Smooth muscle cell (in vitro differentiated cells): ENCODE measurements around the gene METTL27. TPM values are rescaled to one million over a fixed set of nuclear protein-coding genes. Genes with fewer than 3 reads are reported as not detected.
A peak's percentile ranks its signal among the peaks of the same experiment; 100 is the strongest.

Experiments
- DNase-seq: peaks from one replicate; lab custom pipeline; 2025; ENCODE audit not compliant: unreplicated experiment; lab: John Stamatoyannopoulos, UW
- H2AFZ ChIP-seq: fragments of 200-600 bp; sonication (generic); 2 replicates; pipeline ENCODE4 v1.6.0; 2016; ENCODE audit warnings: antibody characterized with exemption, low read depth, mild to moderate bottlenecking
- H3F3A ChIP-seq: fragments of 200-600 bp; sonication (generic); 2 replicates; pipeline ENCODE4 v1.6.0; 2017; ENCODE audit warnings: antibody characterized with exemption, low read depth
- H3K27ac ChIP-seq: fragments of 200-600 bp; sonication (generic); 2 replicates; pipeline ENCODE4 v1.5.1; 2016; ENCODE audit warnings: low read depth, mild to moderate bottlenecking
- H3K27me3 ChIP-seq: fragments of 200-600 bp; sonication (generic); 2 replicates; pipeline ENCODE4 v1.6.1; 2016; ENCODE audit warnings: low read depth, mild to moderate bottlenecking
- H3K36me3 ChIP-seq: fragments of 200-600 bp; sonication (generic); 2 replicates; pipeline ENCODE4 v1.5.1; 2016; ENCODE audit warnings: low read depth
- H3K4me1 ChIP-seq: fragments of 200-600 bp; sonication (generic); 2 replicates; pipeline ENCODE4 v1.5.1; 2016; ENCODE audit warnings: low read depth
- H3K4me2 ChIP-seq: fragments of 200-600 bp; sonication (generic); 2 replicates; pipeline ENCODE4 v1.6.0; 2016; ENCODE audit warnings: mild to moderate bottlenecking
- H3K4me3 ChIP-seq: fragments of 200-600 bp; sonication (generic); 2 replicates; pipeline ENCODE4 v1.5.1; 2016; ENCODE audit warnings: mild to moderate bottlenecking
- H3K79me2 ChIP-seq: fragments of 200-600 bp; sonication (generic); 2 replicates; pipeline ENCODE4 v1.6.0; 2016; ENCODE audit warnings: low read depth, mild to moderate bottlenecking
- H3K9ac ChIP-seq: fragments of 200-600 bp; sonication (generic); 2 replicates; pipeline ENCODE4 v1.6.0; 2016; ENCODE audit warnings: low read depth
- H3K9me3 ChIP-seq: fragments of 200-600 bp; sonication (generic); replicated peaks from 2 replicates; pipeline ENCODE4 v1.5.1; 2016; ENCODE audit warnings: low read depth
- H4K20me1 ChIP-seq: fragments of 200-600 bp; sonication (generic); 2 replicates; pipeline ENCODE4 v1.6.0; 2016; ENCODE audit warnings: low read depth
- WGBS: methylation state at CpG from one replicate; pipeline ENCODE4 v1.1.7; 2016; ENCODE audit warnings: low lambda C conversion rate; 5-methylcytosine and 5-hydroxymethylcytosine counted together
- polyA plus RNA-seq: library from polyadenylated mRNA; unstranded; fragments of >200 nt; fragmentation: Nextera tagmentation; extraction: Ambion mirVana; gene quantifications from 2 replicates; pipeline ENCODE4 v1.2.1, GENCODE V29; 2016
- total RNA-seq: library from RNA; depleted of rRNA; stranded (reverse); fragments of >200 nt; gene quantifications from 2 replicates; pipeline ENCODE4 v1.2.3, GENCODE V29; 2014
- TF ChIP-seq, protein P1 (sequence below): fragments of 200-600 bp; sonication (generic); IDR thresholded peaks from 2 replicates; pipeline ENCODE4 v1.5.1; 2017; ENCODE audit warnings: borderline replicate concordance, mild to moderate bottlenecking, antibody characterized with exemption; ENCODE audit not compliant: insufficient read depth, poor library complexity, severe bottlenecking

METTL27 gene
- total and polyA plus RNA-seq, 2 experiments from 2014 or later = 0.54 to 4.1 TPM

DNA sequence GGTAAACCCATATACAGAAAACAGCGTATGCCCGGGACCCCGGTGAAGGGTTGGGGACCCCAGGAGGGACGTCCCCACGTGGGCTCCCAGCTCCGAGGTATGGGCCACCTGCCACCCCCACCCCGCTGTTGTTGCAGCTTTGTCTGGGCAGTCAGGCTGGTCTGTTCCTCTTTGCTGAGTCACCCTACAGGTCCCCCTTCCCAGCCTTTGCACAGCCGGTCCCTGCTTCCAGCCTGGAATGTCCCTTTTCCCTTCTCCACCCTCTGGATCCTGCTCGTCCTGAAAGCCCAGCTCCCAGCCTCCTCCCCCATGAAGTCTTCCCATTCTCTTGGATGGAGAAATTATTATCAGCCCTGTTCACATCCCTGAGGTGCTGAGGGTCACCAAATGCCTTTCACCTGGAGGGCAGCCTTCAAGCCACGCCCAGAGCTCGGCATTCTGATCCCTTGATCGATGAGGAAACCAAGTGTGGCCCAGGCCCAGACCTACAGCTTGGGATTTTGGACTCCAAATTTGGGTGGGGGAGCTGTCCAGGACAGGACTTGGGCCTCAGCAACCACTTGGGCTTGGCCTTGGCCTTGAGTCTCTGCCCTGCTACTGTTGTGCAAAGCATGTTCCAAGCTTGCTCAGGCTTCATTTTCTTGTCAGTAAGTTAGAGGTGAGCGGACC, 8.9 kb downstream of the METTL27 start:
- no peaks in the 10 kb centered on the region for H3K9me3 ChIP-seq
- DNase-seq = no peak
- H4K20me1 ChIP-seq = peaks cover 4% of the 10 kb centered on the region
- H3K4me1 ChIP-seq = peaks cover 7% of the 10 kb centered on the region
- no peak overlapping the region for H3K9ac ChIP-seq
- TF ChIP-seq, protein P1, sequence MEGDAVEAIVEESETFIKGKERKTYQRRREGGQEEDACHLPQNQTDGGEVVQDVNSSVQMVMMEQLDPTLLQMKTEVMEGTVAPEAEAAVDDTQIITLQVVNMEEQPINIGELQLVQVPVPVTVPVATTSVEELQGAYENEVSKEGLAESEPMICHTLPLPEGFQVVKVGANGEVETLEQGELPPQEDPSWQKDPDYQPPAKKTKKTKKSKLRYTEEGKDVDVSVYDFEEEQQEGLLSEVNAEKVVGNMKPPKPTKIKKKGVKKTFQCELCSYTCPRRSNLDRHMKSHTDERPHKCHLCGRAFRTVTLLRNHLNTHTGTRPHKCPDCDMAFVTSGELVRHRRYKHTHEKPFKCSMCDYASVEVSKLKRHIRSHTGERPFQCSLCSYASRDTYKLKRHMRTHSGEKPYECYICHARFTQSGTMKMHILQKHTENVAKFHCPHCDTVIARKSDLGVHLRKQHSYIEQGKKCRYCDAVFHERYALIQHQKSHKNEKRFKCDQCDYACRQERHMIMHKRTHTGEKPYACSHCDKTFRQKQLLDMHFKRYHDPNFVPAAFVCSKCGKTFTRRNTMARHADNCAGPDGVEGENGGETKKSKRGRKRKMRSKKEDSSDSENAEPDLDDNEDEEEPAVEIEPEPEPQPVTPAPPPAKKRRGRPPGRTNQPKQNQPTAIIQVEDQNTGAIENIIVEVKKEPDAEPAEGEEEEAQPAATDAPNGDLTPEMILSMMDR = no peak
- no peaks in the 10 kb centered on the region for H3K79me2 ChIP-seq
- H3K4me3 ChIP-seq = peak overlapping the region; percentile 60
- H3K27me3 ChIP-seq = no peaks in the 10 kb centered on the region
- no peaks in the 10 kb centered on the region for H3K36me3 ChIP-seq
- no peak overlapping the region for H2AFZ ChIP-seq
- H3K4me2 ChIP-seq = no peak overlapping the region
- H3K27ac ChIP-seq = peak overlapping the region; percentile 38
- WGBS = 52% methylated on average over 11 of the region's 13 CpGs
- no peaks in the 10 kb centered on the region for H3F3A ChIP-seq

DNA sequence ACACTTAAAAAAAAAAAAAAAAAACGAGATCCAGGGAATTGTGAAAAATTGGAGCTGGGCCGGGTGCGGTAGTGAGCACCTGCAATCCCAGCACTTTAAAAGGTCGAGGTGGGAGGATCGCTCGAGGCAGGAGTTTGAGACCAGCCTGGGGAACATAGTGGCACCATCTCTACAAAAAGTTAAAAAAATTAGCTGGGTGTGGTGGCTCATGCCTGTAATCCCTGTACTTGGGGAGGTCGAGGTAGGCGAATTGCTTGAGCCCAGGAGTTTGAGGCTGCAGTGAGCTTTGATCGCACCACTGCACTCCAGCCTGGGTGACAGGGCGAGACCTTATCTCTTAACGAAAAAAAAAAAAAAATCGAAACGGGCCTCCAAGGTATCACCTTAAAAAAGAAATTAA, 9.5 kb downstream of the METTL27 start:
- Histone ChIP-seq H3K4me2 (peak overlapping the region; percentile 75), H3K9ac (no peak overlapping the region), H3F3A (no peaks in the 10 kb centered on the region), H3K79me2 (no peaks in the 10 kb centered on the region), H3K4me1 (peaks cover 7% of the 10 kb centered on the region), H3K36me3 (no peaks in the 10 kb centered on the region), H3K27me3 (no peaks in the 10 kb centered on the region), H3K4me3 (peak overlapping the region; percentile 60), H3K9me3 (no peaks in the 10 kb centered on the region), H3K27ac (peak overlapping the region; percentile 38), H4K20me1 (peaks cover 4% of the 10 kb centered on the region), H2AFZ (no peak overlapping the region)
- TF ChIP-seq, protein P1 = no peak
- 65% methylated on average over 13 of the region's 13 CpGs for WGBS
- no peak for DNase-seq

DNA sequence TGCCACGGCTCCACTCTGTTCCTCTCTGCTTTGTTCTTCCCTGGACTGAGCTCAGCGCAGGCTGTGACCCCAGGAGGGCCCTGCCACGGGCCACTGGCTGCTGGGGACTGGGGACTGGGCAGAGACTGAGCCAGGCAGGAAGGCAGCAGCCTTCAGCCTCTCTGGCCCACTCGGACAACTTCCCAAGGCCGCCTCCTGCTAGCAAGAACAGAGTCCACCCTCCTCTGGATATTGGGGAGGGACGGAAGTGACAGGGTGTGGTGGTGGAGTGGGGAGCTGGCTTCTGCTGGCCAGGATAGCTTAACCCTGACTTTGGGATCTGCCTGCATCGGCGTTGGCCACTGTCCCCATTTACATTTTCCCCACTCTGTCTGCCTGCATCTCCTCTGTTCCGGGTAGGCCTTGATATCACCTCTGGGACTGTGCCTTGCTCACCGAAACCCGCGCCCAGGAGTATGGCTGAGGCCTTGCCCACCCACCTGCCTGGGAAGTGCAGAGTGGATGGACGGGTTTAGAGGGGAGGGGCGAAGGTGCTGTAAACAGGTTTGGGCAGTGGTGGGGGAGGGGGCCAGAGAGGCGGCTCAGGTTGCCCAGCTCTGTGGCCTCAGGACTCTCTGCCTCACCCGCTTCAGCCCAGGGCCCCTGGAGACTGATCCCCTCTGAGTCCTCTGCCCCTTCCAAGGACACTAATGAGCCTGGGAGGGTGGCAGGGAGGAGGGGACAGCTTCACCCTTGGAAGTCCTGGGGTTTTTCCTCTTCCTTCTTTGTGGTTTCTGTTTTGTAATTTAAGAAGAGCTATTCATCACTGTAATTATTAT, 10.3 kb downstream of the METTL27 start:
- Histone ChIP-seq H3K27me3 (no peaks in the 10 kb centered on the region), H3F3A (no peaks in the 10 kb centered on the region), H2AFZ (no peak overlapping the region), H3K79me2 (no peaks in the 10 kb centered on the region), H3K9ac (peak overlapping the region; percentile 92), H3K4me3 (peak overlapping the region; percentile 60), H4K20me1 (peaks cover 4% of the 10 kb centered on the region), H3K9me3 (no peaks in the 10 kb centered on the region), H3K4me1 (peaks cover 7% of the 10 kb centered on the region), H3K4me2 (peak overlapping the region; percentile 75), H3K36me3 (no peaks in the 10 kb centered on the region), H3K27ac (peak overlapping the region; percentile 97)
- WGBS = 36% methylated on average over 13 of the region's 16 CpGs
- DNase-seq = no peak
- TF ChIP-seq, protein P1 = no peak
